NCI-H2196 treated with DMSO at 0.1 percent for 48 hours (cell line): ENCODE results near the gene BRMS1L.

ENCODE experiments used
- DNase-seq: peaks from one replicate; lab custom pipeline; 2025; ENCODE audit not compliant: unreplicated experiment; lab: John Stamatoyannopoulos, UW

The BRMS1L gene

GRCh38 chr14:35865611-35866324, 39.6 kb downstream of the BRMS1L start:
- DNase-seq, result no peak

GRCh38 chr14:35866595-35867279, 40.6 kb downstream of the BRMS1L start:
- DNase-seq, result no peak

DNA sequence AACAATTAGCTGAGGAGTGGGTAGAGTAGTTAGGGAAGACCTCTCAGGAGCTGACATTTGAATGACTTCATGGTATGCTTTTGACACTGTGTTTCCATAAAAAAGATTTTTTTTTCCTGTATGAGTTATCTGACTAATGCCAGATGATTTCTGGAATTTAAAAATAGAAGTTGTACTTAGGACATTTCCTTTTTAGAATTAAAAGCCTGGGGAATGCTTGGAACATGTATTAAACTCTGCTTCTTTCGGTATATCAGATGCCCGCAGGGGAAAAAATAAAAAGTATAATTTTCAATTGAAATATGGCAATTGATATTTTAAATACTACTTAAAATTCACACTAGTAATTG, 41.1 kb downstream of the BRMS1L start:
- DNase-seq, result no peak

GRCh38 chr14:35875296-35875695, 49.2 kb downstream of the BRMS1L start:
- no peak for DNase-seq

GRCh38 chr14:35877276-35877675, 51.1 kb downstream of the BRMS1L start:
- no peak for DNase-seq

GRCh38 chr14:35878272-35879150, 52.4 kb downstream of the BRMS1L start:
- no peak for DNase-seq

GRCh38 chr14:35879151-35879648, 53.1 kb downstream of the BRMS1L start:
- no peak for DNase-seq

- DNase-seq, result no peak
Measured at GRCh38 chr14:35879654-35880249, 53.6 kb downstream of the BRMS1L start.

GRCh38 chr14:35881280-35881679, 55.1 kb downstream of the BRMS1L start:
- DNase-seq, result no peak

DNA sequence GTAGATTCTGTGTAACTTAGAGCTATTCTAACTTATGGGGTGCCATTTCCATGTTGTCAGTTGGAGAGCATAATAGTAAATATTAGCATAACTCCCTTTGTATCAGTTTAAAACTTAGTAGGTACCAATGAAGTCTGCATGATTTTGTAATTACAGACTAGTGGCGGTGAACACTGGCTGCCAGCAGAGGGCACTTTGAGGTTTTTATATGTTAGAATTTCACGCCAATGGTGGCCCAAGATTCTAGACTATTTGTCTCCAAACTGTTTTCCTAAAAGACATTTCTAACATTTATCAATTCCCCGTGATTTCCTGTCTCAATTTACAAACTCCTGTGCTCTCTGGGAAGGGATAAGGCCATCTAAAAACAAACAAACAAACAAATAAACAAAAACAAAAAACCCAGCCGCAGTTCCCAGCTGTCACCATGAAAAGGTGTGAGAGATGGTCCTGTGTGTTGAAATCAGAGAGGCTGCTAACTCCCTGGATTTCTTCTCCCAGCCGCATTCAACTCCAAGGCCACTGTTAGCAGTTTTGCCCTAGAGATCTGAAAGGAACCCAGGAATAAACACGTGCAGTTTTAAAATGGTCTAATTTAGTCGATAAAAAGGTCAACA, 57.6 kb downstream of the BRMS1L start:
- DNase-seq, result peak; percentile 26

GRCh38 chr14:35890308-35890707, 64.2 kb downstream of the BRMS1L start:
- no peak for DNase-seq

GRCh38 chr14:35895256-35895655, 69.1 kb downstream of the BRMS1L start:
- no peak for DNase-seq

- DNase-seq, result no peak
Measured at GRCh38 chr14:35897616-35898111, 71.5 kb downstream of the BRMS1L start.

DNA sequence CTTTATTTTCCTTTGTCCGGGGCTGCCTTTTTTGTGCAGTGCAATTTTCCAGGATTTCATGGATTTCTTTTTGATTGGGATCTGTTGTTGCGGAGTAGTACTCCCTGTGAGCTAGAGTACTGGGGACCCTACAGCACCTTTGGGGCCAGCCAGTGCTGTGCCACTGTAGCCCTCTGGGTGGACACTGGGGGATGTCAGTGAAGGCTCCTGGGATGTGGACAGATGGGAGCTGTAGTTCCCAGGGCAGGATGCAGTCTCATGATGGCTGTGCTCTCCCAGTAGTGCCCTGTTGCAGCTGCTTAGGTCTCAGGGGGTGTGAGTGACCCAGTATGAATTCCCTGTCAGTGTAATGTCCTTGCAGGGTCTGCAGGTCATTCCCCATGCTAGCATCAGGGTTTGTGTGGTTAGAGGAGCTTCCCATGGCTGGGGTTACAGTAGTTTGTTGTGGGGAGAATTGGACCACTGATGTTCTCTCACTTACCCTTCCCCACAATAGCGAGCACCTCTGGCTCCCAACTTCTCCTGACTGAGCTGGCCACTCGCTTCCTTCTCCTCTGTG, 72.2 kb downstream of the BRMS1L start:
- DNase-seq, result no peak

DNA sequence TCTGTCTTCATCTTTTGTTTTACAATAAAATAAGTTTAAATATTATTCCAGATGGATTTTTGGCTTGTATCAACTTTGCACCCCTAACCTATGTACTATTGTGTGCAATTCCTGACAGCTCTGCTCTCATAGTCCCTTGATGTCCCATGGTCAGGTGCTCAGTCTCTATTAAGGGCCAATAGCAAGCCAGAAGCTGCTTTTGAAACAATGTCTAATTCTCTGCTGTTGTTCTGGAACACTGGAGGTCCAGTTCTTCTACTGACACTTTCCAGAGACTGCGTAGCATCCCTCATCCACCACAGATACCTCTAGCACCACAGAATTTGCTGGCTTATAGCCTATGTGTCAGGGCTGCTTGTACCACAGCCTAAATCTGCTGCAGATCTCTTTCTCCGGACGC, 74.6 kb downstream of the BRMS1L start:
- no peak for DNase-seq

GRCh38 chr14:35909665-35910064, 83.5 kb downstream of the BRMS1L start:
- DNase-seq, result no peak

- DNase-seq, result no peak
Measured at GRCh38 chr14:35910191-35910590, 84.1 kb downstream of the BRMS1L start.

DNA sequence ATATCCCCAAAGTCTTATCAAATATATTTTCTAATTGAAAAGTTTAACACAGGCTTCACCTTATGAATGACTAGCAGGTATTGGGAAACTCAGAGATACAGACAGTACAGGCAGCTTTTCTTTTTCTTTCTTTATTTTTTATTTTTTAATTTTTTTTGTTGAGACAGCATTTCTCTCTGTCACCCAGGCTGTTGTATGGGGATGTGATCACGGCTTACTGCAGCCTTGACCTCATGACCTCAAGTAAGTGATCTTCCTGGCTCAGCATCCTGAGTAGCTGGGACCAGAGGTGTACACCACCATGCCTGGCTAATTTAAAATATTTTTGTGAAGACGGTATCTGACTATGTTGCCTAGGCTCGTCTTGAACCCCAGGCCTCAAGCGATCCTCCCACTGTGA, 85.0 kb downstream of the BRMS1L start:
- DNase-seq, result no peak

DNA sequence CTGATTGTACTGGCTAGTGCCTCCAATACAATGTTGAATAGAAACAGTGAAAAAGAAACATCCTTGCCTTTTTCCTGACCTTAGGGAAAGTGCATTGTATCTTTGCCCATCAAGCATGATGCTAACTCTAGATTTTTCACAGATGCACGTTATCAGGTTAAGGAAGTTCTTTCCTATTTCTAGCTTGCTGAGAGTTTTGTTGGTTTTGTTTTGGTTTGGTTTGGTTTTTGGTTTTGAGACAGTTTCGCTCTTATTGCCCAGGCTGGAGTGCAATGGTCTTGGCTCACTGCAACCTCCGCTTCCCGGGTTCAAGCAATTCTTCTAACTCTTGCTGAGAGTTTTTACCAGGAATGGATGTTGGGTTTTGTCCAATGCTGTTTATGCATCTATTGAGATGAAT, 89.0 kb downstream of the BRMS1L start:
- DNase-seq, result no peak

DNA sequence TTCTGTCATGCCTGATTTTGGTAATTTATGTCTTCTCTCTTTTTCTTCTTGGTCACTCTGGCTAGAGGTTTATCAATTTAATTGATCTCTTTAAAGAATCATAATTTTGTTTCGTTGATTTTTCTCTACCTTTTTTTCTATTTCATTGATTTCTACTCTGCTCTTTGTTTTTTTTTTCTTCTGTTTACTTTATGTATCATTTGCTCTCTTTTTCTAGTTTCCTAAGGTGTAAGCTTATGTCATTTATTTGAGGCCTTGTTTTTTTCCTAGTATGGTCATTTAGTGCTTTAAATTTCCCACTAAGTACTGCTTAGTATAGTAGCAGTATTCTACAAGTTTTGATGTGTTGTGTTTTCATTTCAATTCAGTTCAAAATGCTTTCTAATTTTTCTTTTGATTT, 89.6 kb downstream of the BRMS1L start:
- DNase-seq, result no peak
